ENCODE measurements around the gene GAREM2.
A peak's percentile ranks its signal among the peaks of the same experiment; 100 is the strongest.

GAREM2 gene

GRCh38 chr2:26177122-26177521 lies 4.2 kb downstream of the GAREM2 start:
- ChIA-PET POLR2A (no interaction called here), CTCF (no interaction called here)
- DNase-seq (ENCODE audit: low read depth, low spot score) = no peak
- TF ChIP-seq CTCF (IDR thresholded peaks at IDR 0.05; ENCODE audit: insufficient read depth, low read length, missing control alignments) = no peak
- no peak overlapping the region for H3K4me3 ChIP-seq (ENCODE audit: low read depth, low read length)

GRCh38 chr2:26178246-26178645 lies 5.4 kb downstream of the GAREM2 start:
- DNase-seq (ENCODE audit: low read depth, low spot score) = no peak
- CTCF ChIA-PET = no interaction called here

GRCh38 chr2:26178746-26179436 lies 6.0 kb downstream of the GAREM2 start:
- TF ChIP-seq CTCF (IDR thresholded peaks at IDR 0.05; ENCODE audit: insufficient read depth, low read length, missing control alignments) = no peak
- no peak for DNase-seq (ENCODE audit: low read depth, low spot score)
- H3K4me3 ChIP-seq (ENCODE audit: low read depth, low read length) = peak overlapping the region; percentile 59
- ChIA-PET POLR2A (interaction anchor here (0.5 kb wide), 1 partner anchor 169 kb away, joined by 3 read pairs; no protein-coding TSS in a partner anchor), CTCF (no interaction called here)

More at GRCh38 chr2:26178246-26178645, 5.4 kb downstream of the GAREM2 start:
- TF ChIP-seq CTCF (IDR thresholded peaks at IDR 0.05; ENCODE audit: insufficient read depth, low read length, missing control alignments) = no peak
- POLR2A ChIA-PET = interaction anchor here (0.5 kb wide), 1 partner anchor 169 kb away, joined by 3 read pairs; no protein-coding TSS in a partner anchor
- no peak overlapping the region for H3K4me3 ChIP-seq (ENCODE audit: low read depth, low read length)

GRCh38 chr2:26179446-26179913 lies 6.6 kb downstream of the GAREM2 start:
- CTCF ChIA-PET = no interaction called here
- no peak for DNase-seq (ENCODE audit: low read depth, low spot score)
- POLR2A ChIA-PET = no interaction called here
- no peak for TF ChIP-seq CTCF (IDR thresholded peaks at IDR 0.05; ENCODE audit: insufficient read depth, low read length, missing control alignments)
- H3K4me3 ChIP-seq (ENCODE audit: low read depth, low read length) = peak overlapping the region; percentile 59

- DNase-seq (ENCODE audit: low read depth, low spot score) = no peak
- POLR2A ChIA-PET = no interaction called here
- no peak for TF ChIP-seq CTCF (IDR thresholded peaks at IDR 0.05; ENCODE audit: insufficient read depth, low read length, missing control alignments)
- CTCF ChIA-PET = interaction anchor here (1.0 kb wide), 2 partner anchors 11 to 94 kb away, joined by 3 read pairs; no protein-coding TSS in a partner anchor
- no peak overlapping the region for H3K4me3 ChIP-seq (ENCODE audit: low read depth, low read length)
Measured at GRCh38 chr2:26182441-26182840, 9.6 kb downstream of the GAREM2 start.

- DNase-seq (ENCODE audit: low read depth, low spot score) = no peak
- TF ChIP-seq CTCF (IDR thresholded peaks at IDR 0.05; ENCODE audit: insufficient read depth, low read length, missing control alignments) = no peak
- ChIA-PET POLR2A (no interaction called here), CTCF (interaction anchor here (2.5 kb wide), 1 partner anchor 8 kb away, joined by 26 read pairs; no protein-coding TSS in a partner anchor)
- H3K4me3 ChIP-seq (ENCODE audit: low read depth, low read length) = no peak overlapping the region
Measured at GRCh38 chr2:26182887-26183630, 10.2 kb downstream of the GAREM2 start.

All from AG04449 (cell line).